WTC11 (cell line): ENCODE measurements around the gene NBAS. TPM values are rescaled to one million over a fixed set of nuclear protein-coding genes. Genes with fewer than 3 reads are reported as not detected.

ENCODE experiments used
- ATAC-seq: fragments of 200-7000 bp; cut with Tn5 transposase; 2 replicates; pipeline ENCODE4 v1.10.0; 2021; ENCODE audit warnings: mild to moderate bottlenecking, moderate library complexity
- CTCF ChIA-PET: fragments of 300-600 bp; sonication (Branson Sonifier 250); formaldehyde crosslinking; loops from one replicate; lab custom pipeline; 2021; ENCODE audit warnings: antibody characterized with exemption; lab: Charles Lee
- POLR2A ChIA-PET: fragments of 350-600 bp; sonication (Branson Sonifier 250); formaldehyde crosslinking; loops from one replicate; lab custom pipeline; 2021; ENCODE audit warnings: antibody characterized with exemption; lab: Charles Lee
- DNase-seq: peaks from one replicate; pipeline ENCODE4 v3.0.0; 2021; ENCODE audit warnings: low spot score
- H3K27ac Mint-ChIP-seq: 2 replicates; pipeline ENCODE4 v1.8.0; 2021; ENCODE audit warnings: mixed read lengths
- H3K27me3 Mint-ChIP-seq: 2 replicates; pipeline ENCODE4 v1.8.0; 2021; ENCODE audit warnings: low read depth, mild to moderate bottlenecking, moderate library complexity, mixed read lengths
- H3K36me3 Mint-ChIP-seq: 2 replicates; pipeline ENCODE4 v1.8.0; 2021; ENCODE audit warnings: mixed read lengths
- H3K4me1 Mint-ChIP-seq: 2 replicates; pipeline ENCODE4 v1.8.0; 2022; ENCODE audit warnings: mixed read lengths
- H3K4me3 Mint-ChIP-seq: 2 replicates; pipeline ENCODE4 v1.8.0; 2021; ENCODE audit warnings: mild to moderate bottlenecking, moderate library complexity, mixed read lengths
- H3K9me3 Mint-ChIP-seq: 2 replicates; pipeline ENCODE4 v1.8.0; 2021; ENCODE audit warnings: mixed read lengths
- CBFB ChIP-seq: sonication (generic); formaldehyde crosslinking; IDR thresholded peaks from 2 replicates; pipeline ENCODE4 v1.8.1; 2022; ENCODE audit warnings: mild to moderate bottlenecking, low read depth, missing genetic modification reagents
- ELF4 ChIP-seq: sonication (generic); formaldehyde crosslinking; IDR thresholded peaks from 2 replicates; pipeline ENCODE4 v1.8.1; 2022; ENCODE audit warnings: low read depth, mild to moderate bottlenecking, moderate library complexity, missing genetic modification reagents
- EMX1 ChIP-seq: fragments of 250-450 bp; sonication (Bioruptor Pico); IDR thresholded peaks from 2 replicates; pipeline ENCODE4 v1.8.0; 2021; ENCODE audit warnings: mild to moderate bottlenecking
- ETV6 ChIP-seq: sonication (generic); formaldehyde crosslinking; IDR thresholded peaks from 2 replicates; pipeline ENCODE4 v1.8.1; 2022; ENCODE audit warnings: mild to moderate bottlenecking, missing genetic modification reagents
- FOXJ3 ChIP-seq: sonication (generic); formaldehyde crosslinking; IDR thresholded peaks from 2 replicates; pipeline ENCODE4 v1.9.0; 2021; ENCODE audit warnings: missing genetic modification reagents, mild to moderate bottlenecking, borderline replicate concordance
- GABPB1 ChIP-seq: sonication (generic); formaldehyde crosslinking; IDR thresholded peaks from 2 replicates; pipeline ENCODE4 v1.8.1; 2023; ENCODE audit warnings: mild to moderate bottlenecking, missing genetic modification reagents
- HMGXB4 ChIP-seq: sonication (generic); formaldehyde crosslinking; IDR thresholded peaks from 2 replicates; pipeline ENCODE4 v1.8.1; 2023; ENCODE audit warnings: mild to moderate bottlenecking, moderate library complexity, missing genetic modification reagents
- IRF2 ChIP-seq: sonication (generic); formaldehyde crosslinking; IDR thresholded peaks from 2 replicates; pipeline ENCODE4 v1.8.0; 2022; ENCODE audit warnings: low read depth, missing genetic modification reagents, borderline replicate concordance
- JAZF1 ChIP-seq: fragments of 250-450 bp; sonication (Bioruptor Pico); IDR thresholded peaks from 2 replicates; pipeline ENCODE4 v1.9.0; 2021; ENCODE audit warnings: moderate library complexity, mild to moderate bottlenecking, inconsistent platforms
- KAT7 ChIP-seq: sonication (generic); formaldehyde crosslinking; IDR thresholded peaks from 2 replicates; pipeline ENCODE4 v1.8.1; 2023; ENCODE audit warnings: missing genetic modification reagents, mild to moderate bottlenecking, borderline replicate concordance
- NR1H2 ChIP-seq: sonication (generic); formaldehyde crosslinking; IDR thresholded peaks from 2 replicates; pipeline ENCODE4 v1.9.0; 2021; ENCODE audit warnings: mild to moderate bottlenecking, moderate library complexity, missing genetic modification reagents
- PRRX2 ChIP-seq: fragments of 250-450 bp; sonication (Bioruptor Pico); IDR thresholded peaks from 2 replicates; pipeline ENCODE4 v1.8.0; 2021; ENCODE audit warnings: mild to moderate bottlenecking
- RORB ChIP-seq: fragments of 250-450 bp; sonication (Bioruptor Pico); IDR thresholded peaks from 2 replicates; pipeline ENCODE4 v1.9.0; 2021; ENCODE audit warnings: mild to moderate bottlenecking
- SP1 ChIP-seq: sonication (generic); formaldehyde crosslinking; conservative IDR thresholded peaks from 2 replicates; pipeline ENCODE4 v1.8.1; 2022; ENCODE audit warnings: missing genetic modification reagents
- ZNF263 ChIP-seq: sonication (generic); formaldehyde crosslinking; IDR thresholded peaks from 2 replicates; pipeline ENCODE4 v1.8.1; 2022; ENCODE audit warnings: low read depth, mild to moderate bottlenecking, moderate library complexity, missing genetic modification reagents
- ZNF671 ChIP-seq: fragments of 250-450 bp; sonication (Bioruptor Pico); IDR thresholded peaks from 2 replicates; pipeline ENCODE4 v1.8.0; 2021; ENCODE audit warnings: mild to moderate bottlenecking
- ZSCAN18 ChIP-seq: fragments of 250-450 bp; sonication (Bioruptor Pico); IDR thresholded peaks from 2 replicates; pipeline ENCODE4 v2.1.2; 2022; ENCODE audit warnings: mild to moderate bottlenecking, moderate library complexity
- total RNA-seq: library from RNA; stranded (reverse); gene quantifications from 3 replicates; pipeline ENCODE4 v1.2.3, GENCODE V29; 2021
- TF ChIP-seq, protein P1 (sequence below): sonication (generic); formaldehyde crosslinking; IDR thresholded peaks from 2 replicates; pipeline ENCODE4 v1.8.0; 2023; ENCODE audit warnings: missing genetic modification reagents, mild to moderate bottlenecking, borderline replicate concordance
- TF ChIP-seq, protein P2 (sequence below): fragments of 250-450 bp; sonication (Bioruptor Pico); IDR thresholded peaks from 2 replicates; pipeline ENCODE4 v1.8.0; 2021; ENCODE audit warnings: mild to moderate bottlenecking
- TF ChIP-seq, protein P3 (sequence below): fragments of 250-450 bp; sonication (Bioruptor Pico); IDR thresholded peaks from 2 replicates; pipeline ENCODE4 v1.9.0; 2021; ENCODE audit warnings: moderate library complexity, mild to moderate bottlenecking, inconsistent platforms, borderline replicate concordance

Gene NBAS
- total RNA-seq, 1 experiment from 2014 or later = 32.3 TPM

GRCh38 chr2:15222856-15223255, 338.3 kb downstream of the NBAS start (continued):
- TF ChIP-seq, protein P1, sequence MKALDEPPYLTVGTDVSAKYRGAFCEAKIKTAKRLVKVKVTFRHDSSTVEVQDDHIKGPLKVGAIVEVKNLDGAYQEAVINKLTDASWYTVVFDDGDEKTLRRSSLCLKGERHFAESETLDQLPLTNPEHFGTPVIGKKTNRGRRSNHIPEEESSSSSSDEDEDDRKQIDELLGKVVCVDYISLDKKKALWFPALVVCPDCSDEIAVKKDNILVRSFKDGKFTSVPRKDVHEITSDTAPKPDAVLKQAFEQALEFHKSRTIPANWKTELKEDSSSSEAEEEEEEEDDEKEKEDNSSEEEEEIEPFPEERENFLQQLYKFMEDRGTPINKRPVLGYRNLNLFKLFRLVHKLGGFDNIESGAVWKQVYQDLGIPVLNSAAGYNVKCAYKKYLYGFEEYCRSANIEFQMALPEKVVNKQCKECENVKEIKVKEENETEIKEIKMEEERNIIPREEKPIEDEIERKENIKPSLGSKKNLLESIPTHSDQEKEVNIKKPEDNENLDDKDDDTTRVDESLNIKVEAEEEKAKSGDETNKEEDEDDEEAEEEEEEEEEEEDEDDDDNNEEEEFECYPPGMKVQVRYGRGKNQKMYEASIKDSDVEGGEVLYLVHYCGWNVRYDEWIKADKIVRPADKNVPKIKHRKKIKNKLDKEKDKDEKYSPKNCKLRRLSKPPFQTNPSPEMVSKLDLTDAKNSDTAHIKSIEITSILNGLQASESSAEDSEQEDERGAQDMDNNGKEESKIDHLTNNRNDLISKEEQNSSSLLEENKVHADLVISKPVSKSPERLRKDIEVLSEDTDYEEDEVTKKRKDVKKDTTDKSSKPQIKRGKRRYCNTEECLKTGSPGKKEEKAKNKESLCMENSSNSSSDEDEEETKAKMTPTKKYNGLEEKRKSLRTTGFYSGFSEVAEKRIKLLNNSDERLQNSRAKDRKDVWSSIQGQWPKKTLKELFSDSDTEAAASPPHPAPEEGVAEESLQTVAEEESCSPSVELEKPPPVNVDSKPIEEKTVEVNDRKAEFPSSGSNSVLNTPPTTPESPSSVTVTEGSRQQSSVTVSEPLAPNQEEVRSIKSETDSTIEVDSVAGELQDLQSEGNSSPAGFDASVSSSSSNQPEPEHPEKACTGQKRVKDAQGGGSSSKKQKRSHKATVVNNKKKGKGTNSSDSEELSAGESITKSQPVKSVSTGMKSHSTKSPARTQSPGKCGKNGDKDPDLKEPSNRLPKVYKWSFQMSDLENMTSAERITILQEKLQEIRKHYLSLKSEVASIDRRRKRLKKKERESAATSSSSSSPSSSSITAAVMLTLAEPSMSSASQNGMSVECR (CRISPR knock-in tag) = no peak
- TF ChIP-seq ZSCAN18 (CRISPR knock-in tag) = no peak
- TF ChIP-seq RORB (CRISPR knock-in tag) = no peak
- TF ChIP-seq, protein P2, sequence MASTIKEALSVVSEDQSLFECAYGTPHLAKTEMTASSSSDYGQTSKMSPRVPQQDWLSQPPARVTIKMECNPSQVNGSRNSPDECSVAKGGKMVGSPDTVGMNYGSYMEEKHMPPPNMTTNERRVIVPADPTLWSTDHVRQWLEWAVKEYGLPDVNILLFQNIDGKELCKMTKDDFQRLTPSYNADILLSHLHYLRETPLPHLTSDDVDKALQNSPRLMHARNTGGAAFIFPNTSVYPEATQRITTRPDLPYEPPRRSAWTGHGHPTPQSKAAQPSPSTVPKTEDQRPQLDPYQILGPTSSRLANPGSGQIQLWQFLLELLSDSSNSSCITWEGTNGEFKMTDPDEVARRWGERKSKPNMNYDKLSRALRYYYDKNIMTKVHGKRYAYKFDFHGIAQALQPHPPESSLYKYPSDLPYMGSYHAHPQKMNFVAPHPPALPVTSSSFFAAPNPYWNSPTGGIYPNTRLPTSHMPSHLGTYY = no peak
- no peak for TF ChIP-seq CBFB (CRISPR knock-in tag)

DNA sequence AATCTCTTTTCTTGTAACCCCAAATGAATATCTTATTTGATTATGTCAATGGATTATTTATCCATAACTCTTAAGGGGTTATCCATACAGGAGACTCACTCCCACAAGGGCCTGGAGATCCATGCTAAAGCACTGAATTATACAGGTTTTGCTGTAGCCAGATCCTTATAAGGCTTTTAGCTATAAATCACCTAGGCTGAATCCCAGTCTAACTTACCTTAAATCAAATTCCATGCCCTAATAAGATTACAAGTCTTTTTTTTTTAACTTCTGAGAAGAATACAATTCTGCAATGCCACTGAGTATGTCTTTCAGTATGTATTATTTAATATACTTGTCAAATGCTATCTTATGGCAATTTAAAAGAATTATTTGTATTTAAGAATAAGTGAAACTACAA, 340.5 kb downstream of the NBAS start:
- no peak overlapping the region for H3K4me3 Mint-ChIP-seq
- no peaks in the 10 kb centered on the region for H3K27me3 Mint-ChIP-seq
- CTCF ChIA-PET = no interaction called here
- 0 out of 2 replicates have a peak, but pooled peaks cover 3% of the 10 kb centered on the region for H3K9me3 Mint-ChIP-seq
- no peak for ATAC-seq
- POLR2A ChIA-PET = no interaction called here
- TF ChIP-seq IRF2 (CRISPR knock-in tag) = no peak
- TF ChIP-seq ELF4 (CRISPR knock-in tag) = no peak
- no peak for TF ChIP-seq PRRX2 (CRISPR knock-in tag)
- TF ChIP-seq, protein P1 (CRISPR knock-in tag) = no peak
- no peak for TF ChIP-seq GABPB1 (CRISPR knock-in tag)
- TF ChIP-seq ETV6 (CRISPR knock-in tag) = no peak
- TF ChIP-seq KAT7 = no peak
- TF ChIP-seq, protein P3, sequence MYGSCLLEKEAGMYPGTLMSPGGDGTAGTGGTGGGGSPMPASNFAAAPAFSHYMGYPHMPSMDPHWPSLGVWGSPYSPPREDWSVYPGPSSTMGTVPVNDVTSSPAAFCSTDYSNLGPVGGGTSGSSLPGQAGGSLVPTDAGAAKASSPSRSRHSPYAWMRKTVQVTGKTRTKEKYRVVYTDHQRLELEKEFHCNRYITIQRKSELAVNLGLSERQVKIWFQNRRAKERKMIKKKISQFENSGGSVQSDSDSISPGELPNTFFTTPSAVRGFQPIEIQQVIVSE = no peak
- TF ChIP-seq EMX1 (CRISPR knock-in tag) = no peak
- no peak for TF ChIP-seq ZNF263 (CRISPR knock-in tag)
- TF ChIP-seq NR1H2 = no peak
- TF ChIP-seq SP1 (CRISPR knock-in tag) = no peak
- no peak for TF ChIP-seq FOXJ3 (CRISPR knock-in tag)
- no peak for TF ChIP-seq ZNF671 (CRISPR knock-in tag)
- no peak for TF ChIP-seq HMGXB4 (CRISPR knock-in tag)
- no peak for TF ChIP-seq JAZF1
- H3K27ac Mint-ChIP-seq = no peak overlapping the region
- peaks cover 4% of the 10 kb centered on the region for H3K36me3 Mint-ChIP-seq
- no peak for DNase-seq
- H3K4me1 Mint-ChIP-seq = no peaks in the 10 kb centered on the region
